Ishikawa (cell line): Measurements from ENCODE around the gene CRCP.

Experiments used
- CEBPB ChIP-seq: IDR thresholded peaks from 2 replicates; pipeline ENCODE4 v1.6.1; 2012
- CREB1 ChIP-seq: IDR thresholded peaks from 2 replicates; pipeline ENCODE4 v1.6.1; 2012; ENCODE audit warnings: low read depth
- EGR1 ChIP-seq: IDR thresholded peaks from 2 replicates; pipeline ENCODE4 v1.6.1; 2012
- EP300 ChIP-seq: IDR thresholded peaks from 2 replicates; pipeline ENCODE4 v1.6.1; 2012; ENCODE audit warnings: borderline replicate concordance
- FOXM1 ChIP-seq: IDR thresholded peaks from 2 replicates; pipeline ENCODE4 v1.6.1; 2012; ENCODE audit warnings: low read depth, borderline replicate concordance
- NFIC ChIP-seq: IDR thresholded peaks from 2 replicates; pipeline ENCODE4 v1.6.1; 2012
- RAD21 ChIP-seq: IDR thresholded peaks from 2 replicates; pipeline ENCODE4 v1.6.1; 2012; ENCODE audit warnings: low read depth
- TAF1 ChIP-seq: IDR thresholded peaks from 2 replicates; pipeline ENCODE4 v1.6.1; 2012; ENCODE audit warnings: low read depth, mild to moderate bottlenecking
- TCF12 ChIP-seq: IDR thresholded peaks from 2 replicates; pipeline ENCODE4 v1.6.1; 2012; ENCODE audit warnings: low read depth
- USF1 ChIP-seq: IDR thresholded peaks from 2 replicates; pipeline ENCODE4 v1.6.1; 2012
- YY1 ChIP-seq: IDR thresholded peaks from 2 replicates; pipeline ENCODE4 v1.6.1; 2012; ENCODE audit warnings: low read depth
- TF ChIP-seq, protein P1 (sequence below): IDR thresholded peaks from 2 replicates; pipeline ENCODE4 v1.6.1; 2012; ENCODE audit warnings: low read depth, mild to moderate bottlenecking
- TF ChIP-seq, protein P2 (sequence below): IDR thresholded peaks from 2 replicates; pipeline ENCODE4 v1.6.1; 2012

- TF ChIP-seq RAD21 (no peak), TAF1 (no peak), EP300 (no peak), CREB1 (no peak), YY1 (no peak), FOXM1 (no peak), CEBPB (no peak), NFIC (no peak), EGR1 (no peak), TCF12 (no peak), USF1 (no peak)
- TF ChIP-seq, protein P1, sequence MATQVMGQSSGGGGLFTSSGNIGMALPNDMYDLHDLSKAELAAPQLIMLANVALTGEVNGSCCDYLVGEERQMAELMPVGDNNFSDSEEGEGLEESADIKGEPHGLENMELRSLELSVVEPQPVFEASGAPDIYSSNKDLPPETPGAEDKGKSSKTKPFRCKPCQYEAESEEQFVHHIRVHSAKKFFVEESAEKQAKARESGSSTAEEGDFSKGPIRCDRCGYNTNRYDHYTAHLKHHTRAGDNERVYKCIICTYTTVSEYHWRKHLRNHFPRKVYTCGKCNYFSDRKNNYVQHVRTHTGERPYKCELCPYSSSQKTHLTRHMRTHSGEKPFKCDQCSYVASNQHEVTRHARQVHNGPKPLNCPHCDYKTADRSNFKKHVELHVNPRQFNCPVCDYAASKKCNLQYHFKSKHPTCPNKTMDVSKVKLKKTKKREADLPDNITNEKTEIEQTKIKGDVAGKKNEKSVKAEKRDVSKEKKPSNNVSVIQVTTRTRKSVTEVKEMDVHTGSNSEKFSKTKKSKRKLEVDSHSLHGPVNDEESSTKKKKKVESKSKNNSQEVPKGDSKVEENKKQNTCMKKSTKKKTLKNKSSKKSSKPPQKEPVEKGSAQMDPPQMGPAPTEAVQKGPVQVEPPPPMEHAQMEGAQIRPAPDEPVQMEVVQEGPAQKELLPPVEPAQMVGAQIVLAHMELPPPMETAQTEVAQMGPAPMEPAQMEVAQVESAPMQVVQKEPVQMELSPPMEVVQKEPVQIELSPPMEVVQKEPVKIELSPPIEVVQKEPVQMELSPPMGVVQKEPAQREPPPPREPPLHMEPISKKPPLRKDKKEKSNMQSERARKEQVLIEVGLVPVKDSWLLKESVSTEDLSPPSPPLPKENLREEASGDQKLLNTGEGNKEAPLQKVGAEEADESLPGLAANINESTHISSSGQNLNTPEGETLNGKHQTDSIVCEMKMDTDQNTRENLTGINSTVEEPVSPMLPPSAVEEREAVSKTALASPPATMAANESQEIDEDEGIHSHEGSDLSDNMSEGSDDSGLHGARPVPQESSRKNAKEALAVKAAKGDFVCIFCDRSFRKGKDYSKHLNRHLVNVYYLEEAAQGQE: no peak
- TF ChIP-seq, protein P2, sequence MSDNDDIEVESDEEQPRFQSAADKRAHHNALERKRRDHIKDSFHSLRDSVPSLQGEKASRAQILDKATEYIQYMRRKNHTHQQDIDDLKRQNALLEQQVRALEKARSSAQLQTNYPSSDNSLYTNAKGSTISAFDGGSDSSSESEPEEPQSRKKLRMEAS: no peak
Measured at GRCh38 chr7:66176914-66177313, 62.3 kb downstream of the CRCP start.
